HFFc6 (cell line): Measurements from ENCODE around the gene TMEM182. TPM values are rescaled to one million over a fixed set of nuclear protein-coding genes. Genes with fewer than 3 reads are reported as not detected.

ENCODE experiments used
- DNase-seq: peaks from one replicate; pipeline ENCODE4 v3.0.0-alpha.2; 2018
- H3K27ac Mint-ChIP-seq: 2 replicates; pipeline ENCODE4 v1.8.0; 2020; ENCODE audit warnings: mild to moderate bottlenecking, mixed read lengths
- H3K27me3 Mint-ChIP-seq: 2 replicates; pipeline ENCODE4 v1.8.0; 2021; ENCODE audit warnings: mild to moderate bottlenecking, moderate library complexity, mixed read lengths; ENCODE audit not compliant: insufficient read depth
- H3K36me3 Mint-ChIP-seq: 2 replicates; pipeline ENCODE4 v1.8.0; 2021; ENCODE audit warnings: low read depth, mixed read lengths
- H3K4me1 Mint-ChIP-seq: 2 replicates; pipeline ENCODE4 v1.8.0; 2020; ENCODE audit warnings: low read depth, mixed read lengths
- H3K4me3 Mint-ChIP-seq: 2 replicates; pipeline ENCODE4 v1.8.0; 2020; ENCODE audit warnings: mild to moderate bottlenecking, moderate library complexity, mixed read lengths
- H3K9me3 Mint-ChIP-seq: 2 replicates; pipeline ENCODE4 v1.8.0; 2020; ENCODE audit warnings: mild to moderate bottlenecking, mixed read lengths
- CTCF ChIP-seq: fragments of 200-600 bp; sonication (generic); IDR thresholded peaks from 2 replicates; pipeline ENCODE4 v1.5.0; 2021; ENCODE audit warnings: antibody characterized with exemption, mild to moderate bottlenecking
- total RNA-seq, 6 experiments: library from RNA; stranded (reverse); fragmentation: NEBNext Ultra II Directional; extraction: Animal tissue kit (Norgen Biotek cat#: 25700); gene quantifications; 2 replicates in 1 of 6; 3 replicates in 5 of 6; pipeline ENCODE4 v1.2.3, GENCODE V29; 2021

Gene TMEM182
- total RNA-seq, 6 experiments from 2014 or later, result 2.0 to 4.2 (median 2.5) TPM

GRCh38 chr2:102755284-102755683 lies 6.5 kb upstream of the TMEM182 start:
- TF ChIP-seq CTCF, result no peak
- no peak for DNase-seq
- no peak overlapping the region for H3K27ac Mint-ChIP-seq
- H3K4me1 Mint-ChIP-seq, result peaks cover 8% of the 10 kb centered on the region; the same call in 1 of the 2 replicates
- H3K4me3 Mint-ChIP-seq, result no peak overlapping the region
- H3K27me3 Mint-ChIP-seq, result peaks cover 2% of the 10 kb centered on the region; the same call in 1 of the 2 replicates
- no peaks in the 10 kb centered on the region for H3K9me3 Mint-ChIP-seq
- no peaks in the 10 kb centered on the region for H3K36me3 Mint-ChIP-seq

GRCh38 chr2:102758439-102758838 lies 3.4 kb upstream of the TMEM182 start:
- peaks cover 2% of the 10 kb centered on the region; the same call in 1 of the 2 replicates for H3K27me3 Mint-ChIP-seq
- TF ChIP-seq CTCF, result no peak
- DNase-seq, result no peak
- H3K4me3 Mint-ChIP-seq, result no peak overlapping the region
- no peaks in the 10 kb centered on the region for H3K9me3 Mint-ChIP-seq
- no peaks in the 10 kb centered on the region for H3K36me3 Mint-ChIP-seq
- H3K4me1 Mint-ChIP-seq, result peaks cover 8% of the 10 kb centered on the region; the same call in 1 of the 2 replicates
- H3K27ac Mint-ChIP-seq, result no peak overlapping the region

- no peak for DNase-seq
- Mint-ChIP-seq H3K36me3 (no peaks in the 10 kb centered on the region), H3K4me1 (no peaks in the 10 kb centered on the region), H3K27me3 (no peaks in the 10 kb centered on the region), H3K9me3 (no peaks in the 10 kb centered on the region), H3K4me3 (no peak overlapping the region), H3K27ac (no peak overlapping the region)
- no peak for TF ChIP-seq CTCF
Measured at GRCh38 chr2:102764083-102764482, 2.3 kb downstream of the TMEM182 start.

- H3K4me1 Mint-ChIP-seq, result no peaks in the 10 kb centered on the region
- no peaks in the 10 kb centered on the region for H3K9me3 Mint-ChIP-seq
- no peaks in the 10 kb centered on the region for H3K27me3 Mint-ChIP-seq
- no peak for DNase-seq
- H3K36me3 Mint-ChIP-seq, result no peaks in the 10 kb centered on the region
- TF ChIP-seq CTCF, result no peak
- H3K27ac Mint-ChIP-seq, result no peak overlapping the region
- H3K4me3 Mint-ChIP-seq, result no peak overlapping the region
Measured at GRCh38 chr2:102765061-102765460, 3.2 kb downstream of the TMEM182 start.

- H3K4me1 Mint-ChIP-seq, result peaks cover 10% of the 10 kb centered on the region
- H3K36me3 Mint-ChIP-seq, result no peaks in the 10 kb centered on the region
- no peak for TF ChIP-seq CTCF
- DNase-seq, result no peak
- no peak overlapping the region for H3K27ac Mint-ChIP-seq
- H3K27me3 Mint-ChIP-seq, result no peaks in the 10 kb centered on the region
- H3K9me3 Mint-ChIP-seq, result no peaks in the 10 kb centered on the region
- H3K4me3 Mint-ChIP-seq, result no peak overlapping the region
Measured at GRCh38 chr2:102768253-102768652, 6.4 kb downstream of the TMEM182 start.

- no peak overlapping the region for H3K27ac Mint-ChIP-seq
- no peaks in the 10 kb centered on the region for H3K27me3 Mint-ChIP-seq
- no peak for TF ChIP-seq CTCF
- DNase-seq, result no peak
- no peaks in the 10 kb centered on the region for H3K9me3 Mint-ChIP-seq
- H3K4me3 Mint-ChIP-seq, result no peak overlapping the region
- H3K4me1 Mint-ChIP-seq, result peaks cover 10% of the 10 kb centered on the region
- H3K36me3 Mint-ChIP-seq, result no peaks in the 10 kb centered on the region
Measured at GRCh38 chr2:102768892-102769291, 7.1 kb downstream of the TMEM182 start.
